ENCODE results near the gene SNORC.
"Not testable (repeated sequence)": the region's sequence is repeated elsewhere in the genome, so short reads cannot be mapped to it uniquely, and the experiment has no call there.

Gene SNORC

DNA sequence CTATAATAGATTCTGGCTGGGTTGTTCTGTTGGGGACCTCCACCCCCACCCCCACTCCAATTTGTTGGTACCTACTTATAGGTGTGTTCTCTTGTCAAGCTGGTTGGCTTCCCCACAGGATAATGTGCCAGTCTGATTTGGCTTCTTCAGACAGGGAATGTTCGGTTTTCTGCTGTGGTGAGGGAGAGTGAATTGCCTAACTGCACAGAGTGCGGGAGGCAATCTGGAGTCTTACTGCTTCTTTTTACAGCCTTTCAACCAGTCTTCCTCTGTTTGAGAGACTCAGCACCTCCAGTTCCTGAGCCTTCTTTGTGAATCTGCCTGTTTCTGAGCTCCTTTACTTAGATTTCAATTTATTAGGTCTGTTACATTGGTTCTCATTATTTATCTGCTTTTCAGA lies 27.4 kb upstream of the SNORC start:
- no peaks in the 10 kb centered on the region for H4K20me1 ChIP-seq (ENCODE audit: insufficient read depth)
- H3K4me2 ChIP-seq = no peak overlapping the region
- H3K27ac ChIP-seq = no peak overlapping the region
- H3K9ac ChIP-seq = no peak overlapping the region
- H3K4me3 ChIP-seq (IDR thresholded peaks at IDR 0.05; ENCODE audit: insufficient read depth, low read depth, low read length) = no peak overlapping the region
- TF ChIP-seq, protein P1, sequence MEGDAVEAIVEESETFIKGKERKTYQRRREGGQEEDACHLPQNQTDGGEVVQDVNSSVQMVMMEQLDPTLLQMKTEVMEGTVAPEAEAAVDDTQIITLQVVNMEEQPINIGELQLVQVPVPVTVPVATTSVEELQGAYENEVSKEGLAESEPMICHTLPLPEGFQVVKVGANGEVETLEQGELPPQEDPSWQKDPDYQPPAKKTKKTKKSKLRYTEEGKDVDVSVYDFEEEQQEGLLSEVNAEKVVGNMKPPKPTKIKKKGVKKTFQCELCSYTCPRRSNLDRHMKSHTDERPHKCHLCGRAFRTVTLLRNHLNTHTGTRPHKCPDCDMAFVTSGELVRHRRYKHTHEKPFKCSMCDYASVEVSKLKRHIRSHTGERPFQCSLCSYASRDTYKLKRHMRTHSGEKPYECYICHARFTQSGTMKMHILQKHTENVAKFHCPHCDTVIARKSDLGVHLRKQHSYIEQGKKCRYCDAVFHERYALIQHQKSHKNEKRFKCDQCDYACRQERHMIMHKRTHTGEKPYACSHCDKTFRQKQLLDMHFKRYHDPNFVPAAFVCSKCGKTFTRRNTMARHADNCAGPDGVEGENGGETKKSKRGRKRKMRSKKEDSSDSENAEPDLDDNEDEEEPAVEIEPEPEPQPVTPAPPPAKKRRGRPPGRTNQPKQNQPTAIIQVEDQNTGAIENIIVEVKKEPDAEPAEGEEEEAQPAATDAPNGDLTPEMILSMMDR (conservative IDR thresholded peaks at IDR 0.05; ENCODE audit: low read depth, low read length) = no peak
- H2AFZ ChIP-seq (ENCODE audit: low read depth) = no peak overlapping the region
- H3K36me3 ChIP-seq (ENCODE audit: insufficient read depth) = no peaks in the 10 kb centered on the region
- peaks cover 15% of the 10 kb centered on the region for H3K4me1 ChIP-seq (ENCODE audit: low read depth, poor library complexity, severe bottlenecking)
- H3K79me2 ChIP-seq (ENCODE audit: insufficient read depth, low read depth) = no peaks in the 10 kb centered on the region
- no peaks in the 10 kb centered on the region for H3K27me3 ChIP-seq (ENCODE audit: insufficient read depth, low read depth)

DNA sequence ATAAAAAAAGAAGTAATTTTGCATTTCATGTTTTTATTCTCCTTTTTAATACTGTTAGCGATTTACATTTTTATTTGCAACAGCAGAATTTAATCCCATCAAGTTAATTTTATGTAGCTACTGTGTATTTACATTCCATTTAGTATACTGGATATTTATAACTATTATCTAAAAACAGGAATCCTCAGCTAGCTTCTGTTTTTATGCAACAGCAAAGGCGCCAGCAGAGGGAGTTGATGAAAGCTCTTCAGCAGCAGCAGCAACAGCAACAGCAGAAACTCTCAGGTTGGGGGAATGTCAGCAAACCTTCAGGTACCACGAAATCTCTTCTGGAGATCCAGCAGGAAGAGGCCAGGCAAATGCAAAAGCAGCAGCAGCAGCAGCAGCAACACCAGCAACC lies 26.2 kb upstream of the SNORC start:
- Histone ChIP-seq H3K4me3 (IDR thresholded peaks at IDR 0.05; ENCODE audit: insufficient read depth, low read depth, low read length) (no peak overlapping the region), H3K79me2 (ENCODE audit: insufficient read depth, low read depth) (no peaks in the 10 kb centered on the region), H2AFZ (ENCODE audit: low read depth) (no peak overlapping the region), H3K36me3 (ENCODE audit: insufficient read depth) (no peaks in the 10 kb centered on the region), H3K4me2 (no peak overlapping the region), H3K4me1 (ENCODE audit: low read depth, poor library complexity, severe bottlenecking) (peaks cover 4% of the 10 kb centered on the region), H3K27me3 (ENCODE audit: insufficient read depth, low read depth) (no peaks in the 10 kb centered on the region), H3K9ac (no peak overlapping the region), H3K27ac (no peak overlapping the region), H4K20me1 (ENCODE audit: insufficient read depth) (no peaks in the 10 kb centered on the region)
- TF ChIP-seq, protein P1 (conservative IDR thresholded peaks at IDR 0.05; ENCODE audit: low read depth, low read length) = no peak

DNA sequence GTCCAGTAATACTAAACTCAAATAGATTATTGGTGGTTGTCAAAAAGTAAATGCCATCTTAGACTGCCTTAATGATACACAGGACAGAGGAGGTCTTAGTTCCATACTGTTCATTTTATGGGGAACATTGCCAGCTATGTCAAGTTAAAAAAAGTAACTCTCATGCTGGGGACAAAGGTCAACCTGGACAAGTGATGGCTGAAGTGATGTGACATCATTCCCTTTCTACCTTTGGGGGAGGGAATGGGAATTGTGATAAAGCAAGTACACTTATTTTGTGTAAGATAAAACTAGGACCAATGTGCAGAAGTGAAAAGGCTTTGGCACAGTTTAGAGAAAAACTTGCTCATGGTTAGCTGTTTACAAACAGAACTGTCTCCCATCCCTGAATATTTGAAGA lies 24.0 kb upstream of the SNORC start:
- Histone ChIP-seq H3K27ac (no peak overlapping the region), H3K9ac (no peak overlapping the region), H4K20me1 (ENCODE audit: insufficient read depth) (no peaks in the 10 kb centered on the region), H2AFZ (ENCODE audit: low read depth) (no peak overlapping the region), H3K36me3 (ENCODE audit: insufficient read depth) (no peaks in the 10 kb centered on the region), H3K4me2 (no peak overlapping the region), H3K4me1 (ENCODE audit: low read depth, poor library complexity, severe bottlenecking) (no peaks in the 10 kb centered on the region), H3K79me2 (ENCODE audit: insufficient read depth, low read depth) (no peaks in the 10 kb centered on the region), H3K4me3 (IDR thresholded peaks at IDR 0.05; ENCODE audit: insufficient read depth, low read depth, low read length) (no peak overlapping the region), H3K27me3 (ENCODE audit: insufficient read depth, low read depth) (no peaks in the 10 kb centered on the region)
- TF ChIP-seq, protein P1 (conservative IDR thresholded peaks at IDR 0.05; ENCODE audit: low read depth, low read length) = no peak

DNA sequence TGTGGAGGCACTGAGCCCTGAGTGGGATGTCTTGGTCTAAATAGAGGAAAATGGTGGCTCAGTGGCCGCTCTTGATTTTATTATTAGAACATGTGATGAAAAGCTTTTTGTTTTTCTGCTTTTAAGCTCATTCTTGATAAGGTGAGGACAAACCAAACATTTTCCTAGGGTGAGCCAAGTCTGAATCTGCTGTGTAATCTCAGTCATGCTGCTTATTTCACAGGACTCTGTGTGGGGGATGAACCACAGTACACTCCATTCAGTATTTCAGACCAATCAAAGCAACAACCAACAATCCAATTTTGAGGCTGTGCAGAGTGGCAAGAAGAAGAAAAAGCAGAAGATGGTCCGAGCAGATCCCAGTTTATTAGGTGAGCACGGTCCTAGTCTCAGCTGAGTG lies 20.0 kb upstream of the SNORC start:
- Histone ChIP-seq H3K79me2 (ENCODE audit: insufficient read depth, low read depth) (no peaks in the 10 kb centered on the region), H4K20me1 (ENCODE audit: insufficient read depth) (no peaks in the 10 kb centered on the region), H3K36me3 (ENCODE audit: insufficient read depth) (no peaks in the 10 kb centered on the region), H3K27ac (no peak overlapping the region), H3K9ac (no peak overlapping the region), H2AFZ (ENCODE audit: low read depth) (no peak overlapping the region), H3K27me3 (ENCODE audit: insufficient read depth, low read depth) (no peaks in the 10 kb centered on the region), H3K4me1 (ENCODE audit: low read depth, poor library complexity, severe bottlenecking) (no peaks in the 10 kb centered on the region), H3K4me3 (IDR thresholded peaks at IDR 0.05; ENCODE audit: insufficient read depth, low read depth, low read length) (no peak overlapping the region), H3K4me2 (no peak overlapping the region)
- TF ChIP-seq, protein P1 (conservative IDR thresholded peaks at IDR 0.05; ENCODE audit: low read depth, low read length) = no peak

DNA sequence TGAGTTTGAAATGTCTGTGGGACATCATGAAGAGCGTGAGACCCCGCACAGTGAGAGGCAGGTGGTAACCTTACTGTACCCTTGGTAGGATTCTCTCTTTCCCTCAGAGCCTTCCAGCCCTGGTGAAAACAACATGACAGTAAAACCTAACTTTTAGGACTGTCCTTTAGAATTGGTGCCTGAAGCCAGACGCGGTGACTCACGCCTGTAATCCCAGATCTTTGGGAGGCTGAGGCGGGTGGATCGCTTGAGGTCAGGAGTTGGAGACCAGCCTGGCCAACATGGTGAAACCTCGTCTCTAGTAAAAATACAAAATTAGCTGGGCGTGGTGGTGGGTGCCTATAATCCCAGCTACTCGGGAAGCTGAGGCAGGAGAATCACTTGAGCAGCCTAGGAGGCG lies 18.0 kb upstream of the SNORC start:
- H3K27ac ChIP-seq; H3K36me3 ChIP-seq (ENCODE audit: insufficient read depth); H2AFZ ChIP-seq (ENCODE audit: low read depth); H3K9ac ChIP-seq; H3K79me2 ChIP-seq (ENCODE audit: insufficient read depth, low read depth); H3K4me3 ChIP-seq (IDR thresholded peaks at IDR 0.05; ENCODE audit: insufficient read depth, low read depth, low read length); H3K4me2 ChIP-seq; H4K20me1 ChIP-seq (ENCODE audit: insufficient read depth); H3K27me3 ChIP-seq (ENCODE audit: insufficient read depth, low read depth): not testable (repeated sequence)
- peaks cover 11% of the 10 kb centered on the region for H3K4me1 ChIP-seq (ENCODE audit: low read depth, poor library complexity, severe bottlenecking)
